Liver (tissue), 10 donors: ENCODE data around the gene NDC1. TPM values are rescaled to one million over a fixed set of nuclear protein-coding genes. Genes with fewer than 3 reads are reported as not detected.

Experiments
- DNase-seq: peaks from one replicate; pipeline ENCODE4 v3.0.0-alpha.2; 2017; ENCODE audit warnings: low spot score
- H3K27ac ChIP-seq, 2 donors: one replicate each; pipeline ENCODE4 v1.7.0; 2013; ENCODE audit warnings: inconsistent platforms in 2 of 2, low read length in 2 of 2, control low read depth in 1 of 2, low read depth in 1 of 2, mild to moderate bottlenecking in 1 of 2
- H3K27me3 ChIP-seq, 4 donors: one replicate each; pipeline versions ENCODE4 v1.6.1 to v1.7.0; 2013; ENCODE audit warnings: low read length in 3 of 4, inconsistent platforms in 1 of 4, mild to moderate bottlenecking in 1 of 4, moderate library complexity in 1 of 4; ENCODE audit not compliant: control insufficient read depth in 4 of 4, insufficient read depth in 4 of 4
- H3K36me3 ChIP-seq, 4 donors: one replicate each; pipeline versions ENCODE4 v1.6.1 to v1.7.0; 2013; ENCODE audit warnings: low read length in 3 of 4, mild to moderate bottlenecking in 3 of 4, low read depth in 1 of 4, moderate library complexity in 1 of 4; ENCODE audit not compliant: control insufficient read depth in 4 of 4, insufficient read depth in 3 of 4
- H3K4me1 ChIP-seq, 4 donors: one replicate each; pipeline versions ENCODE4 v1.6.1 to v1.7.0; 2013; ENCODE audit warnings: low read length in 3 of 4, mild to moderate bottlenecking in 3 of 4, moderate library complexity in 1 of 4; ENCODE audit not compliant: control insufficient read depth in 4 of 4, insufficient read depth in 4 of 4
- H3K4me3 ChIP-seq, 3 donors: one replicate each; pipeline versions ENCODE4 v1.6.1 to v1.7.0; 2013; ENCODE audit warnings: low read length in 3 of 3, control low read depth in 1 of 3, low read depth in 1 of 3, mild to moderate bottlenecking in 1 of 3
- H3K9ac ChIP-seq, 2 donors: one replicate each; pipeline ENCODE4 v1.7.0; 2013; ENCODE audit warnings: low read length in 2 of 2, mild to moderate bottlenecking in 2 of 2, moderate library complexity in 2 of 2, control low read depth in 1 of 2, low read depth in 1 of 2
- H3K9me3 ChIP-seq, 4 donors: one replicate each; pipeline versions ENCODE4 v1.6.1 to v1.7.0; 2013; ENCODE audit warnings: low read length in 3 of 4; ENCODE audit not compliant: control insufficient read depth in 4 of 4
- EGR1 ChIP-seq, 2 donors: IDR thresholded peaks; 2 replicates each; pipeline ENCODE4 v1.6.1; 2016 to 2018; ENCODE audit warnings: antibody characterized with exemption in 2 of 2, low read depth in 2 of 2
- FOXA1 ChIP-seq: IDR thresholded peaks from 2 replicates; pipeline ENCODE4 v1.6.1; 2016; ENCODE audit warnings: antibody characterized with exemption
- FOXA2 ChIP-seq: IDR thresholded peaks from 2 replicates; pipeline ENCODE4 v1.6.1; 2016; ENCODE audit warnings: antibody characterized with exemption
- GABPA ChIP-seq, 2 donors: IDR thresholded peaks in 1 of 2; conservative IDR thresholded peaks in 1 of 2; 2 replicates each; pipeline ENCODE4 v1.6.1; 2016; ENCODE audit warnings: antibody characterized with exemption in 2 of 2, mild to moderate bottlenecking in 1 of 2, moderate library complexity in 1 of 2
- HNF4A ChIP-seq, 2 donors: conservative IDR thresholded peaks; 2 replicates each; pipeline ENCODE4 v1.6.1; 2016; ENCODE audit warnings: antibody characterized with exemption in 2 of 2, mild to moderate bottlenecking in 2 of 2
- HNF4G ChIP-seq: IDR thresholded peaks from 2 replicates; pipeline ENCODE4 v1.6.1; 2016; ENCODE audit warnings: antibody characterized with exemption
- JUND ChIP-seq, 2 donors: IDR thresholded peaks; 2 replicates each; pipeline ENCODE4 v1.6.1; 2016; ENCODE audit warnings: antibody characterized with exemption in 2 of 2
- NR2F2 ChIP-seq: IDR thresholded peaks from 2 replicates; pipeline ENCODE4 v1.6.1; 2016; ENCODE audit warnings: antibody characterized with exemption
- RAD21 ChIP-seq, 2 donors: IDR thresholded peaks; 2 replicates each; pipeline ENCODE4 v1.6.1; 2016; ENCODE audit warnings: antibody characterized with exemption in 2 of 2, mild to moderate bottlenecking in 2 of 2
- TAF1 ChIP-seq: conservative IDR thresholded peaks from 2 replicates; pipeline ENCODE4 v1.6.1; 2016; ENCODE audit warnings: antibody characterized with exemption, mild to moderate bottlenecking
- YY1 ChIP-seq: IDR thresholded peaks from 2 replicates; pipeline ENCODE4 v1.6.1; 2016; ENCODE audit warnings: antibody characterized with exemption, mild to moderate bottlenecking
- WGBS: extraction: QIAGEN DNeasy Blood & Tissue Kit; methylation state at CpG from one replicate; pipeline ENCODE4 v1.1.7; 2013; 5-methylcytosine and 5-hydroxymethylcytosine counted together
- polyA plus RNA-seq, 2 donors: library from polyadenylated mRNA; stranded (reverse) in 1 of 2; unstranded in 1 of 2; fragments of 200-250 nt in 1 of 2; fragments of >200 nt in 1 of 2; fragmentation: Nextera tagmentation in 1 of 2; extraction: Ambion mirVana in 1 of 2; gene quantifications; one replicate each; pipeline versions ENCODE4 v1.2.1 to v1.2.3, GENCODE V29; 2013 to 2015
- small RNA-seq: library from RNA; depleted of rRNA; stranded (forward); fragments of <200 nt; gene quantifications from one replicate; pipeline ENCODE3, GENCODE V24; 2014
- total RNA-seq, 2 donors: library from RNA; depleted of rRNA; stranded (reverse); fragments of >200 nt; gene quantifications; one replicate each; pipeline ENCODE4 v1.2.3, GENCODE V29; 2014
- TF ChIP-seq, protein P1 (sequence below): IDR thresholded peaks from 2 replicates; pipeline ENCODE4 v1.6.1; 2016; ENCODE audit warnings: antibody characterized with exemption
- TF ChIP-seq, protein P2 (sequence below): IDR thresholded peaks from 2 replicates; pipeline ENCODE4 v1.6.1; 2016; ENCODE audit warnings: antibody characterized with exemption, mild to moderate bottlenecking
- TF ChIP-seq, protein P3 (sequence below): fragments of 150-350 bp; IDR thresholded peaks from 2 replicates; pipeline ENCODE4 v1.5.1; 2017; ENCODE audit warnings: improper control_type of control experiment, low read depth, low read length; ENCODE audit not compliant: missing input control
- donor health status: healthy.
- donor health status: healthy.
- donor health status: healthy.
- donor health status: healthy.
- donor health status: healthy.

Gene NDC1
- total and polyA plus RNA-seq, 4 donors = 2.2 to 17.9 (median 5.8) TPM

DNA sequence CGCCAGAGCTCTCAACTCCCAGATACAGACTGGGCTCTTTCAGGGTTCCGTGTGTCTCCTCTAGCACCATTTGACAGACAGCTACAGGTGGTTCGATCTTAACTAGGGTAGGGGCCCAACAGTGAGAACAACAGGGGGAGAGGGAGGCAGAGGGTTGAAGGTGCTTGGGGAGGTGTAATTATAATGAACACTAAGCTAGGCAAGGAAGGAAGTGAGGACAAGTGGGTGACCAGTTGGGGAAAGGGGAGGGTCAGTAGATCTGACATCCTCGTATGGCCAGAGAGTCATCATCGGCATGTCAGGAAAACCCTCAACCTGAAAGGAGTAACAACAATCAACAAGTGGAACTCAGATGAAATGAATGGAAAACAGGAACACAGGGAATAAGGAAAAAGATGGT is 121.9 kb downstream of the NDC1 start:
- no peak for DNase-seq
- Histone ChIP-seq H3K9me3 (no peaks in the 10 kb centered on the region), H3K27ac (no peak overlapping the region), H3K36me3 (no peaks in the 10 kb centered on the region), H3K4me1 (no peaks in the 10 kb centered on the region), H3K27me3 (peaks cover 0 to 2% (median under 1%) of the 10 kb centered on the region in 4 donors), H3K9ac (no peak overlapping the region), H3K4me3 (no peak overlapping the region)
- TF ChIP-seq FOXA2 (no peak), HNF4A (conservative IDR thresholded peaks at IDR 0.05) (no peak), GABPA (IDR thresholded peaks at IDR 0.05 in 1 of 2, conservative IDR thresholded peaks at IDR 0.05 in 1 of 2) (no peak), FOXA1 (no peak), EGR1 (IDR thresholded peaks at IDR 0.05; ENCODE audit: low read depth in 2 of 2) (no peak), HNF4G (no peak), YY1 (no peak), NR2F2 (no peak), RAD21 (IDR thresholded peaks at IDR 0.05) (no peak), JUND (IDR thresholded peaks at IDR 0.05) (no peak), TAF1 (no peak)
- TF ChIP-seq, protein P1, sequence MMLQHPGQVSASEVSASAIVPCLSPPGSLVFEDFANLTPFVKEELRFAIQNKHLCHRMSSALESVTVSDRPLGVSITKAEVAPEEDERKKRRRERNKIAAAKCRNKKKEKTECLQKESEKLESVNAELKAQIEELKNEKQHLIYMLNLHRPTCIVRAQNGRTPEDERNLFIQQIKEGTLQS = no peak
- TF ChIP-seq, protein P2, sequence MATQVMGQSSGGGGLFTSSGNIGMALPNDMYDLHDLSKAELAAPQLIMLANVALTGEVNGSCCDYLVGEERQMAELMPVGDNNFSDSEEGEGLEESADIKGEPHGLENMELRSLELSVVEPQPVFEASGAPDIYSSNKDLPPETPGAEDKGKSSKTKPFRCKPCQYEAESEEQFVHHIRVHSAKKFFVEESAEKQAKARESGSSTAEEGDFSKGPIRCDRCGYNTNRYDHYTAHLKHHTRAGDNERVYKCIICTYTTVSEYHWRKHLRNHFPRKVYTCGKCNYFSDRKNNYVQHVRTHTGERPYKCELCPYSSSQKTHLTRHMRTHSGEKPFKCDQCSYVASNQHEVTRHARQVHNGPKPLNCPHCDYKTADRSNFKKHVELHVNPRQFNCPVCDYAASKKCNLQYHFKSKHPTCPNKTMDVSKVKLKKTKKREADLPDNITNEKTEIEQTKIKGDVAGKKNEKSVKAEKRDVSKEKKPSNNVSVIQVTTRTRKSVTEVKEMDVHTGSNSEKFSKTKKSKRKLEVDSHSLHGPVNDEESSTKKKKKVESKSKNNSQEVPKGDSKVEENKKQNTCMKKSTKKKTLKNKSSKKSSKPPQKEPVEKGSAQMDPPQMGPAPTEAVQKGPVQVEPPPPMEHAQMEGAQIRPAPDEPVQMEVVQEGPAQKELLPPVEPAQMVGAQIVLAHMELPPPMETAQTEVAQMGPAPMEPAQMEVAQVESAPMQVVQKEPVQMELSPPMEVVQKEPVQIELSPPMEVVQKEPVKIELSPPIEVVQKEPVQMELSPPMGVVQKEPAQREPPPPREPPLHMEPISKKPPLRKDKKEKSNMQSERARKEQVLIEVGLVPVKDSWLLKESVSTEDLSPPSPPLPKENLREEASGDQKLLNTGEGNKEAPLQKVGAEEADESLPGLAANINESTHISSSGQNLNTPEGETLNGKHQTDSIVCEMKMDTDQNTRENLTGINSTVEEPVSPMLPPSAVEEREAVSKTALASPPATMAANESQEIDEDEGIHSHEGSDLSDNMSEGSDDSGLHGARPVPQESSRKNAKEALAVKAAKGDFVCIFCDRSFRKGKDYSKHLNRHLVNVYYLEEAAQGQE = no peak
- TF ChIP-seq, protein P3, sequence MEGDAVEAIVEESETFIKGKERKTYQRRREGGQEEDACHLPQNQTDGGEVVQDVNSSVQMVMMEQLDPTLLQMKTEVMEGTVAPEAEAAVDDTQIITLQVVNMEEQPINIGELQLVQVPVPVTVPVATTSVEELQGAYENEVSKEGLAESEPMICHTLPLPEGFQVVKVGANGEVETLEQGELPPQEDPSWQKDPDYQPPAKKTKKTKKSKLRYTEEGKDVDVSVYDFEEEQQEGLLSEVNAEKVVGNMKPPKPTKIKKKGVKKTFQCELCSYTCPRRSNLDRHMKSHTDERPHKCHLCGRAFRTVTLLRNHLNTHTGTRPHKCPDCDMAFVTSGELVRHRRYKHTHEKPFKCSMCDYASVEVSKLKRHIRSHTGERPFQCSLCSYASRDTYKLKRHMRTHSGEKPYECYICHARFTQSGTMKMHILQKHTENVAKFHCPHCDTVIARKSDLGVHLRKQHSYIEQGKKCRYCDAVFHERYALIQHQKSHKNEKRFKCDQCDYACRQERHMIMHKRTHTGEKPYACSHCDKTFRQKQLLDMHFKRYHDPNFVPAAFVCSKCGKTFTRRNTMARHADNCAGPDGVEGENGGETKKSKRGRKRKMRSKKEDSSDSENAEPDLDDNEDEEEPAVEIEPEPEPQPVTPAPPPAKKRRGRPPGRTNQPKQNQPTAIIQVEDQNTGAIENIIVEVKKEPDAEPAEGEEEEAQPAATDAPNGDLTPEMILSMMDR = no peak
- 79% methylated on average over 5 of the region's 5 CpGs for WGBS

DNA sequence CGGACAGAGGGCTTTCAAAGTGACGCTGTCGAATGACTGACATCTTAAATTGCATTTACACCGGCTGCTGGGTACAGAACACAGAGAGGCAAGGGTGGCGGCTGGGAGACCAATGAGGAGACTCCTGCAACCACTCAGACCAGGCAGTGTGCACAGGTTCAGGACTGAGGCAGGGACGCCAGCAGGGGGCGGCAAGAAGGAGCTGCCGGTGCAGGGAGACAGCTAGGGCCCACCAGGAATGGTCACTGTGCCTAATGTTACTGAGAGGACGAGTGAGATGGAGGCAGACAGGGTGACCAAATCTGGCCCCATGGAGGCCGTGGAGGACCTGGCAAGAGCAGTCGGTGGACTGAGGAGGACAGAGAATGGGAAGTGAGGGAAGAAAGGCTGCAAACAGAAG is 122.6 kb downstream of the NDC1 start:
- no peak overlapping the region for H3K27ac ChIP-seq
- no peak overlapping the region for H3K9ac ChIP-seq
- H3K4me1 ChIP-seq = no peaks in the 10 kb centered on the region
- peaks cover 0 to 2% (median under 1%) of the 10 kb centered on the region in 4 donors for H3K27me3 ChIP-seq
- TF ChIP-seq, protein P1 = no peak
- TF ChIP-seq GABPA (IDR thresholded peaks at IDR 0.05 in 1 of 2, conservative IDR thresholded peaks at IDR 0.05 in 1 of 2) (no peak), EGR1 (IDR thresholded peaks at IDR 0.05; ENCODE audit: low read depth in 2 of 2) (no peak)
- 62% methylated on average over 11 of the region's 11 CpGs for WGBS
- H3K9me3 ChIP-seq = no peaks in the 10 kb centered on the region
- H3K36me3 ChIP-seq = no peaks in the 10 kb centered on the region
- H3K4me3 ChIP-seq = no peak overlapping the region
- DNase-seq = no peak

Small RNA genes within 50 kb of the gene (small RNA-seq; reads per million reads assigned to genes)
- gene AL049745.1 (not detected), gene RF00418 (not detected)

Other genes starting within 250 kb of the NDC1 start
- under 1 TPM in 1 of 2 donors, not detected in 1; under 0.01 TPM for gene GLIS1, start 99.1 kb downstream of the NDC1 start, total RNA-seq
- gene GLIS1, start 99.1 kb downstream of the NDC1 start, polyA plus RNA-seq = under 1 TPM in 1 of 2 donors, not detected in 1; 0.05 TPM
- gene YIPF1, start 51.5 kb upstream of the NDC1 start, total RNA-seq = 10 to 100 TPM; 19.9 to 29.6 TPM
- gene YIPF1, start 51.5 kb upstream of the NDC1 start, polyA plus RNA-seq = 10 to 100 TPM; 28.0 to 28.2 TPM
- gene DIO1, start 55.9 kb upstream of the NDC1 start, total RNA-seq = 100 to 1,000 TPM in 1 of 2 donors, 10 to 100 TPM in 1; 36.5 to 155 TPM
- 100 to 1,000 TPM in 1 of 2 donors, 10 to 100 TPM in 1; 23.9 to 176 TPM for gene DIO1, start 55.9 kb upstream of the NDC1 start, polyA plus RNA-seq
- gene IFT25, start 107.4 kb upstream of the NDC1 start, total RNA-seq = 10 to 100 TPM; 13.0 to 18.3 TPM
- 10 to 100 TPM in 1 of 2 donors, 1 to 10 TPM in 1; 8.6 to 37.4 TPM for gene IFT25, start 107.4 kb upstream of the NDC1 start, polyA plus RNA-seq
- gene LRRC42, start 108.1 kb upstream of the NDC1 start, total RNA-seq = 10 to 100 TPM in 1 of 2 donors, 1 to 10 TPM in 1; 9.8 to 10.4 TPM
- 10 to 100 TPM; 11.4 to 14.8 TPM for gene LRRC42, start 108.1 kb upstream of the NDC1 start, polyA plus RNA-seq
- gene LDLRAD1, start 179.9 kb upstream of the NDC1 start, total RNA-seq = not detected
- not detected for gene LDLRAD1, start 179.9 kb upstream of the NDC1 start, polyA plus RNA-seq
- 100 to 1,000 TPM; 255 to 261 TPM for gene TMEM59, start 214.9 kb upstream of the NDC1 start, total RNA-seq
- 100 to 1,000 TPM; 298 to 436 TPM for gene TMEM59, start 214.9 kb upstream of the NDC1 start, polyA plus RNA-seq
- 1 to 10 TPM; 1.9 to 2.1 TPM for gene TCEANC2, start 215.3 kb upstream of the NDC1 start, total RNA-seq
- 1 to 10 TPM in 1 of 2 donors, under 1 TPM in 1; 0.89 to 1.6 TPM for gene TCEANC2, start 215.3 kb upstream of the NDC1 start, polyA plus RNA-seq